ENCODE data around the gene C11orf21.

GRCh38 chr11:2329551-2329950, 27.8 kb upstream of the C11orf21 start:
- TF ChIP-seq EP300 (IDR thresholded peaks at IDR 0.05; ENCODE audit: borderline replicate concordance in 1 of 2, control insufficient read depth in 1 of 2, low read depth in 2 of 2, low read length in 2 of 2) (no peak), PRDM15 (CRISPR knock-in tag; IDR thresholded peaks at IDR 0.05) (no peak), CTCF (IDR thresholded peaks at IDR 0.05 in 2 of 3, conservative IDR thresholded peaks at IDR 0.05 in 1 of 3; ENCODE audit: control insufficient read depth in 2 of 3, extremely low read depth in 1 of 3, insufficient read depth in 1 of 3, low read depth in 3 of 3, low read length in 3 of 3) (no peak), TBL1XR1 (IDR thresholded peaks at IDR 0.05; ENCODE audit: low read depth, low read length) (no peak), CEBPB (IDR thresholded peaks at IDR 0.05; ENCODE audit: borderline replicate concordance in 1 of 2, low read depth in 2 of 2, low read length in 2 of 2) (no peak), WRNIP1 (IDR thresholded peaks at IDR 0.05; ENCODE audit: borderline replicate concordance, low read depth, low read length) (no peak), FOXM1 (IDR thresholded peaks at IDR 0.05; ENCODE audit: low read depth, low read length) (no peak), BCL3 (IDR thresholded peaks at IDR 0.05; ENCODE audit: borderline replicate concordance, insufficient read depth, low read depth, low read length, poor library complexity, severe bottlenecking) (no peak), MTA2 (IDR thresholded peaks at IDR 0.05; ENCODE audit: low read depth) (no peak), CHD2 (IDR thresholded peaks at IDR 0.05; ENCODE audit: borderline replicate concordance, low read depth, low read length) (no peak), NFIC (IDR thresholded peaks at IDR 0.05; ENCODE audit: low read depth, low read length) (no peak), ZNF592 (IDR thresholded peaks at IDR 0.05) (no peak), RCOR1 (conservative IDR thresholded peaks at IDR 0.05; ENCODE audit: low read depth, low read length) (no peak)
